HG02938 (cell line): ENCODE results near the gene DENND2C.
A peak's percentile ranks its signal among the peaks of the same experiment; 100 is the strongest.

ENCODE experiments used
- ATAC-seq: cut with Tn5 transposase; IDR thresholded peaks from one replicate; pipeline ENCODE4 v1.9.1; 2021; ENCODE audit warnings: mild to moderate bottlenecking, moderate library complexity; ENCODE audit not compliant: unreplicated experiment

DENND2C gene

GRCh38 chr1:114669562-114670082 lies at the start of gene DENND2C:
DENND2C (minus strand) TSS chr1:114670049; CDS start chr1:114625984, 44,065 bp downstream.
- ATAC-seq, result peak; percentile 60

- ATAC-seq, result no peak
Measured at GRCh38 chr1:114719424-114719787, 49.6 kb upstream of the DENND2C start.

- no peak for ATAC-seq
Measured at GRCh38 chr1:114718661-114719423, 49.0 kb upstream of the DENND2C start.

GRCh38 chr1:114716304-114717170 lies 46.7 kb upstream of the DENND2C start, which contains the start of gene NRAS:
NRAS (minus strand) TSS chr1:114716771; CDS start chr1:114716160, 611 bp downstream.
- peak; percentile 88 for ATAC-seq

- no peak for ATAC-seq
Measured at GRCh38 chr1:114715952-114716303, 46.1 kb upstream of the DENND2C start.

- ATAC-seq, result no peak
Measured at GRCh38 chr1:114712977-114713376, 43.1 kb upstream of the DENND2C start.

GRCh38 chr1:114710360-114710759 lies 40.5 kb upstream of the DENND2C start:
- ATAC-seq, result no peak

- no peak for ATAC-seq
Measured at GRCh38 chr1:114707604-114708003, 37.8 kb upstream of the DENND2C start.

- ATAC-seq, result no peak
Measured at GRCh38 chr1:114703242-114703641, 33.4 kb upstream of the DENND2C start.

- no peak for ATAC-seq
Measured at GRCh38 chr1:114702737-114703136, 32.9 kb upstream of the DENND2C start.

- ATAC-seq, result no peak
Measured at GRCh38 chr1:114701931-114702330, 32.1 kb upstream of the DENND2C start.

- no peak for ATAC-seq
Measured at GRCh38 chr1:114700036-114700600, 30.3 kb upstream of the DENND2C start.

GRCh38 chr1:114696810-114697209 lies 27.0 kb upstream of the DENND2C start:
- ATAC-seq, result no peak

- no peak for ATAC-seq
Measured at GRCh38 chr1:114695430-114696058, 25.7 kb upstream of the DENND2C start, which contains the start of gene AMPD1. AMPD1 (minus strand) TSS chr1:114695546; CDS start chr1:114695471, 75 bp downstream.

GRCh38 chr1:114694540-114695310 lies 24.9 kb upstream of the DENND2C start:
- no peak for ATAC-seq

- ATAC-seq, result no peak
Measured at GRCh38 chr1:114692947-114693346, 23.1 kb upstream of the DENND2C start.

GRCh38 chr1:114691061-114691460 lies 21.2 kb upstream of the DENND2C start:
- ATAC-seq, result no peak

GRCh38 chr1:114690148-114690547 lies 20.3 kb upstream of the DENND2C start:
- no peak for ATAC-seq

GRCh38 chr1:114688526-114688925 lies 18.7 kb upstream of the DENND2C start:
- ATAC-seq, result no peak

- ATAC-seq, result no peak
Measured at GRCh38 chr1:114685851-114686250, 16.0 kb upstream of the DENND2C start.
